Loucy (cell line): ENCODE measurements around the gene TMTC3.

Experiments
- EZH2phosphoT487 ChIP-seq: fragments of 200-600 bp; IDR thresholded peaks from 2 replicates; pipeline ENCODE4 v1.6.1; 2018; ENCODE audit warnings: antibody characterized with exemption, mild to moderate bottlenecking, moderate library complexity, borderline replicate concordance
- TF ChIP-seq, protein P1 (sequence below): fragments of 200-600 bp; sonication (generic); conservative IDR thresholded peaks from 2 replicates; pipeline ENCODE4 v1.5.1; 2014; ENCODE audit warnings: mild to moderate bottlenecking, antibody characterized with exemption, low read length

DNA sequence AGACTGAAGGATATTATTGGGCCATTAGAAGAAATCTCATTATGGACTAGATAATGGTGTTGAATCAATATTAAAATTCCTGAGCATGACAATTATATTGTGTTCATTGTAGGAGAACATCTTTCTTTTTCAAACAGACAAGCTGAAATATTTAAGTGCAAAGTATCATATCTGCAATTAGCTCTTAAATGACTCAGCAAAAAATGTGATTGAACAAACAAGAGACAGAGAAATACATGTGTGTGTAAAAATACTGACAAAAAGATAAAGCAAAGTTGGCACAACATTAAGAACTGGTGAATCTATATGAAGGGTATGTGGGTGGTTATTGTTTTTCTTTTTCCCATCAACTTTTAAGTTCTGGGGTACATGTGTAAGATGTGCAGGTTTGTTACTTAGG lies 9.7 kb upstream of the TMTC3 start:
- TF ChIP-seq, protein P1, sequence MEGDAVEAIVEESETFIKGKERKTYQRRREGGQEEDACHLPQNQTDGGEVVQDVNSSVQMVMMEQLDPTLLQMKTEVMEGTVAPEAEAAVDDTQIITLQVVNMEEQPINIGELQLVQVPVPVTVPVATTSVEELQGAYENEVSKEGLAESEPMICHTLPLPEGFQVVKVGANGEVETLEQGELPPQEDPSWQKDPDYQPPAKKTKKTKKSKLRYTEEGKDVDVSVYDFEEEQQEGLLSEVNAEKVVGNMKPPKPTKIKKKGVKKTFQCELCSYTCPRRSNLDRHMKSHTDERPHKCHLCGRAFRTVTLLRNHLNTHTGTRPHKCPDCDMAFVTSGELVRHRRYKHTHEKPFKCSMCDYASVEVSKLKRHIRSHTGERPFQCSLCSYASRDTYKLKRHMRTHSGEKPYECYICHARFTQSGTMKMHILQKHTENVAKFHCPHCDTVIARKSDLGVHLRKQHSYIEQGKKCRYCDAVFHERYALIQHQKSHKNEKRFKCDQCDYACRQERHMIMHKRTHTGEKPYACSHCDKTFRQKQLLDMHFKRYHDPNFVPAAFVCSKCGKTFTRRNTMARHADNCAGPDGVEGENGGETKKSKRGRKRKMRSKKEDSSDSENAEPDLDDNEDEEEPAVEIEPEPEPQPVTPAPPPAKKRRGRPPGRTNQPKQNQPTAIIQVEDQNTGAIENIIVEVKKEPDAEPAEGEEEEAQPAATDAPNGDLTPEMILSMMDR = no peak
- TF ChIP-seq EZH2phosphoT487 = no peak
